ENCODE data around the gene USP27X.

Gene USP27X

GRCh38 chrX:49930039-49930438 is 50.8 kb downstream of the USP27X start:
- H3K36me3 ChIP-seq, result no peaks in the 10 kb centered on the region; the same call in 1 of the 2 replicates
- DNase-seq, result no peak
- no peak for TF ChIP-seq CTCF (IDR thresholded peaks at IDR 0.05; ENCODE audit: low read depth, low read length)
- H3K27ac ChIP-seq, result no peak overlapping the region
- no peaks in the 10 kb centered on the region for H3K9me3 ChIP-seq (ENCODE audit: severe bottlenecking)
- no peaks in the 10 kb centered on the region for H3K27me3 ChIP-seq (ENCODE audit: insufficient read depth, low read depth, severe bottlenecking)
- H3K4me3 ChIP-seq (ENCODE audit: low read depth, low read length), result no peak overlapping the region
